ENCODE results near the gene TBCD.
"Not testable (repeated sequence)": the region's sequence is repeated elsewhere in the genome, so short reads cannot be mapped to it uniquely, and the experiment has no call there.

Gene TBCD

DNA sequence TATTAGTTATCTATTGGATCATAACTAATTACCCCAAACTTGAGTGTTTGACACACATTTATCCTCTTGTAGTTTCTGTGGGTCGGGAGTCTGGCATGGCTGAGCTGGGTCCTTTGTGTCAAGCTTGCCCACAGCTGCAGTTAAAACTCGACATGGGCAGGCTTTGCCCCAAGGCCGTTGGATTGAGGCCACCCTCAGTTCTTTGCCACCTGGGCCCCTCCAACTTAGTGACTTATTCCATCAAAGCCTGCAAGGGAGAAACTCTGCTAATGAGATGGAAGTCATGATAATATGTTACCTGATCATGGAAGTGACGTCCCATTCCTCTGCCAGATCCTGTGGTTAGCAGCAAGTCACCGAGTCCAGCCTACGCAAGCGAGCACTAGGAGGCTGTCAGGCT is 17.2 kb downstream of the TBCD start:
- peaks cover 44% of the 10 kb centered on the region for H3K36me3 ChIP-seq (ENCODE audit: control insufficient read depth, insufficient read depth, low read length)
- H3K4me1 ChIP-seq (ENCODE audit: control insufficient read depth, insufficient read depth, low read length), result no peaks in the 10 kb centered on the region
- H3K4me3 ChIP-seq (ENCODE audit: insufficient read depth, low read depth, low read length), result no peak overlapping the region
- no peaks in the 10 kb centered on the region for H3K27me3 ChIP-seq (ENCODE audit: control insufficient read depth, insufficient read depth, low read length, poor library complexity, severe bottlenecking)
- no peaks in the 10 kb centered on the region for H3K9me3 ChIP-seq (ENCODE audit: control insufficient read depth, low read length)
- WGBS, 2 experiments, result 95 to 96% methylated on average over 7 of the region's 7 CpGs
- H3K27ac ChIP-seq (ENCODE audit: insufficient read depth, low read depth, low read length, poor library complexity, severe bottlenecking), result no peak overlapping the region

DNA sequence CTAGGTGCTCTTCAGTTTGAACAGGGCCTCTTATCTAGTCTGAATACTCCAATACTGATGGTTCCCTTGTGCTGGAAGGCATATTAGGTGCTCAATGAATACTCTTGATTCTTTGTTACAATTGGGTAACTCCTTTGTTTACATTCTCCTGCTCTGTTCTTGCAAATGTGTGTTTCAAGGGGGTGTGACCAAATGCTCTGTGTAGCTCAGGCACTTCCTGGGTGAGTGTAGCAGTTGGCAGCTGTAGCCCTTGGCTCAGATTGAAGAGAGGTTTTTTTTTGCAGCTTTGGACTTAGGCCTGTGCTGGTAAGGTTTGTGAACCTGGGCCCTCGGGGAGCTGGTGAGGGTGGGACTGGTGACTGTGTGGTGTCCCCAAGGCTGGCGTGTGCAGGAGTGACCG is 20.2 kb downstream of the TBCD start:
- H3K4me3 ChIP-seq (ENCODE audit: insufficient read depth, low read depth, low read length), result no peak overlapping the region
- WGBS, 2 experiments, result 95 to 96% methylated on average over 3 of the region's 3 CpGs
- no peak overlapping the region for H3K27ac ChIP-seq (ENCODE audit: insufficient read depth, low read depth, low read length, poor library complexity, severe bottlenecking)
- no peaks in the 10 kb centered on the region for H3K9me3 ChIP-seq (ENCODE audit: control insufficient read depth, low read length)
- no peaks in the 10 kb centered on the region for H3K4me1 ChIP-seq (ENCODE audit: control insufficient read depth, insufficient read depth, low read length)
- peaks cover 51% of the 10 kb centered on the region for H3K36me3 ChIP-seq (ENCODE audit: control insufficient read depth, insufficient read depth, low read length)
- no peaks in the 10 kb centered on the region for H3K27me3 ChIP-seq (ENCODE audit: control insufficient read depth, insufficient read depth, low read length, poor library complexity, severe bottlenecking)

DNA sequence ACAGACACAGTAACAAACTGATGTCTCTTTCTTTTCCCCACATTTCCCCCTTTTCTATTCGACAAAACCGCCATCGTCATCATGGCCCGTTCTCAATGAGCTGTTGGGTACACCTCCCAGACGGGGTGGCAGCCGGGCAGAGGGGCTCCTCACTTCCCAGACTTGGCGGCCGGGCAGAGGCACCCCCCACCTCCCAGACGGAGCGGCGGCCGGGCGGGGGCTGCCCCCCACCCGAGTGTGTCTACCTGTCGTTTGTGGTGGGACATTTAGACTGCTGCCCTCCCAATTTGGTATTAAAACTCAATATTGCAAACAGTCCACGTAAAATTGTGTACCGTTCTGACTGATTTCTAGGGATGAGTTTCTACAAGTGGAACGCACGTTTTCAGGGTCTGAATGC is 22.6 kb downstream of the TBCD start:
- WGBS, 2 experiments, result 93 to 96% methylated on average over 19 of the region's 19 CpGs
- peaks cover 35% of the 10 kb centered on the region for H3K36me3 ChIP-seq (ENCODE audit: control insufficient read depth, insufficient read depth, low read length)
- H3K27me3 ChIP-seq (ENCODE audit: control insufficient read depth, insufficient read depth, low read length, poor library complexity, severe bottlenecking); H3K4me3 ChIP-seq (ENCODE audit: insufficient read depth, low read depth, low read length); H3K9me3 ChIP-seq (ENCODE audit: control insufficient read depth, low read length); H3K4me1 ChIP-seq (ENCODE audit: control insufficient read depth, insufficient read depth, low read length); H3K27ac ChIP-seq (ENCODE audit: insufficient read depth, low read depth, low read length, poor library complexity, severe bottlenecking): not testable (repeated sequence)

DNA sequence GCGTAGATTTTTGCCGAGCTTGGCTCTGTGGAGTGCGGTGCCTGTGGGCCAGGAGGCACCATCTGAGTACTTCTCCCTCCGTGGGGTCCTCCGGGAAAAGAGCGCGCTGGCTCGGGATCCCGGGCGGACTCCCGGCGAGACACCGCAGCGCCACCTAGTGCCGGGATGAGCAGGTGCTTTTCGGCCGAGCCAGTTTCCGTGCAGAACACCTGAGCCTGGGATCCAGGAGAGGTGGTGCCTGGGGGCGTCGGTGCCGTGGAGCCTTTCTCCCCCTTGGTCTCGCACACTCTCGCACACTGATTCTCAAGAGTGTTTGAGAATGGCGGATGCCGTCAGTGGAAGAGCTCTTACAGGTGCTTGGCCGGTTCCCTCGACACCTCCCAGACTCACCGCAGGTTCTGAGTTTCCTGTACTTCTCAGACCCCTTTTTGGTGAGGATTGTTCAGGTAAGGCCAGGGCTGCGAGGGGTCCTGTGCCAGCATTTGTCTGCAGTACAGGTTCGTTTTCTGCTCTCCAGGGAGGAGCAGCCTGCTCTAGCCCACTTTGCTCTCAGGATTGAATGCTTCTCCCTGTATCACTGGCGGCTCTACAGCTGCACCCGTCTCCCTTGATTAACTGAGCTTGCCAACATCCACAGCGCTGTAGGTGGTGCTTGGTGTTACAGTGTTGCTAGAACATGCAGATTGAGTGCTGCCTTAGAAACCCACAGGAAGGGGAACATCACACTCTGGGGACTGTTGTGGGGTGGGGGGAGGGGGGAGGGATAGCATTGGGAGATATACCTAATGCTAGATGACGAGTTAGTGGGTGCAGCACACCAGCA is 23.3 kb downstream of the TBCD start:
- Histone ChIP-seq H3K9me3 (ENCODE audit: control insufficient read depth, low read length) (no peaks in the 10 kb centered on the region), H3K36me3 (ENCODE audit: control insufficient read depth, insufficient read depth, low read length) (peaks cover 29% of the 10 kb centered on the region), H3K4me1 (ENCODE audit: control insufficient read depth, insufficient read depth, low read length) (no peaks in the 10 kb centered on the region), H3K27ac (ENCODE audit: insufficient read depth, low read depth, low read length, poor library complexity, severe bottlenecking) (no peak overlapping the region), H3K4me3 (ENCODE audit: insufficient read depth, low read depth, low read length) (no peak overlapping the region), H3K27me3 (ENCODE audit: control insufficient read depth, insufficient read depth, low read length, poor library complexity, severe bottlenecking) (no peaks in the 10 kb centered on the region)
- 62 to 63% methylated on average over 33 of the region's 34 CpGs for WGBS, 2 experiments

DNA sequence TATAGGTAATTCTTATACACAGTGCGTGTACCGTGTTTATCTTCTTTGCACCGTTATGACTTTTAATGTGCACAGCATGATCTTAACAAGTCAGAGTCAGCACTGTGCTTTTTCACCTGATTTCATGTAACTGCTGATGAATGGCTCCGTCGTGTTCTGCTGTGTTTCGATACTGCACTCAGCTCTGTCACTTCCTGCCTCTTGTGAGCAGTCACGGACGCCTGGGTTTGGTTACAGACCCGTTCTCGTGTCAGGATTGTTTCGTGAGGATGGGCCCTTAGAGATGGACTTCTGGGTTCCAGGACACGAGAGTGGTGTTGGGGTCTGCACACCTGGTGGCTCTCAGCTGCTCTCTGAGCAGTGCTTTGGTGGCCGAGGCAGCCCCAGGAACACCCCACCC is 24.6 kb downstream of the TBCD start:
- Histone ChIP-seq H3K36me3 (ENCODE audit: control insufficient read depth, insufficient read depth, low read length) (peaks cover 22% of the 10 kb centered on the region), H3K4me3 (ENCODE audit: insufficient read depth, low read depth, low read length) (no peak overlapping the region), H3K9me3 (ENCODE audit: control insufficient read depth, low read length) (no peaks in the 10 kb centered on the region), H3K27ac (ENCODE audit: insufficient read depth, low read depth, low read length, poor library complexity, severe bottlenecking) (no peak overlapping the region), H3K27me3 (ENCODE audit: control insufficient read depth, insufficient read depth, low read length, poor library complexity, severe bottlenecking) (no peaks in the 10 kb centered on the region), H3K4me1 (ENCODE audit: control insufficient read depth, insufficient read depth, low read length) (no peaks in the 10 kb centered on the region)
- 96% methylated on average over 13 of the region's 13 CpGs for WGBS, 2 experiments

DNA sequence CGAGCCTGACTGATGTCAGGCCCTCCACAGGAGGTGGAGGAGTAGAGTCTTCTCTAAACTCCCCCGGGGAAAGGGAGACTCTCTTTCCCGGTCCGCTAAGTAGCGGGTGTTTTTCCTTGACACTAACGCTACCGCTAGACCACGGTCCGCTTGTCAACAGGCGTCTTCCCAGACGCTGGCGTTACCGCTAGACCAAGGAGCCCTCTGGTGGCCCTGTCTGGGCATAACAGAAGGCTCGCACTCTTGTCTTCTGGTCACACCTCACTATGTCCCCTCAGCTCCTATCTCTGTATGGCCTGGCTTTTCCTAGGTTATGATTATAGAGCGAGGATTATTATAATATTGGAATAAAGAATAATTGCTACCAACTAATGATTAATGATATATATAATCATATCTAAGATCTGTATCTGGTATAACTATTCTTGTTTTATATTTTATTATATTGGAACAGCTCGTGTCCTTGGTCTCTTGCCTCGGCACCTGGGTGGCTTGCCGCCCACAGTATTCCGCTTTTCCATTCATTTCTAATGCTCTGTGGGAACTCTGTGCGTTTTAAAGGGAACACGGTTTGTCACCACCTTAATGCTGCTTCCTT is 26.0 kb downstream of the TBCD start:
- not testable (repeated sequence) for H3K4me1 ChIP-seq (ENCODE audit: control insufficient read depth, insufficient read depth, low read length); H3K4me3 ChIP-seq (ENCODE audit: insufficient read depth, low read depth, low read length); H3K27me3 ChIP-seq (ENCODE audit: control insufficient read depth, insufficient read depth, low read length, poor library complexity, severe bottlenecking); H3K9me3 ChIP-seq (ENCODE audit: control insufficient read depth, low read length); H3K27ac ChIP-seq (ENCODE audit: insufficient read depth, low read depth, low read length, poor library complexity, severe bottlenecking)
- 71 to 76% methylated on average over 18 to 19 of the region's 21 CpGs for WGBS, 2 experiments
- peaks cover 22% of the 10 kb centered on the region for H3K36me3 ChIP-seq (ENCODE audit: control insufficient read depth, insufficient read depth, low read length)

DNA sequence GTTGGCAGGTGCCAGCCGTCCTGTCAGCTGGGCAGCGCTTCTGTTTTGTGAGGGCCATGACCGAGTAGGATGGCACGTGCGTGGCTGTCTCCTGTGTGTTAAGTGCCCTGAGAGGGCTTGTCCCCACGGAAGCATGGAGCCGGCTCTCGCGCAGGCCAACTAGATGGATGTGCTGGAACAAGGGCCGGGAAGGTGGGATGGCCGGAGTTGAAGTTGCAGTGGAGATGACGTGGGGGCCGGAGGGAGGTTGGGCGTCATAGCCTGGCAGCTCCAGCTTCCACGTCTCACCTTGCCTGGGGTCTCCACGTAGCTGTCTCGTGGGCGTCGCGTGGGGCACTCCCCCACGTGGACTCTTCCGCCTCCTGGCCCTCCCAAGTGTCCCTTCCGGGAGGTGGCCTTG is 27.7 kb downstream of the TBCD start:
- Histone ChIP-seq H3K36me3 (ENCODE audit: control insufficient read depth, insufficient read depth, low read length) (peaks cover 28% of the 10 kb centered on the region), H3K27ac (ENCODE audit: insufficient read depth, low read depth, low read length, poor library complexity, severe bottlenecking) (no peak overlapping the region), H3K4me1 (ENCODE audit: control insufficient read depth, insufficient read depth, low read length) (no peaks in the 10 kb centered on the region), H3K9me3 (ENCODE audit: control insufficient read depth, low read length) (no peaks in the 10 kb centered on the region), H3K4me3 (ENCODE audit: insufficient read depth, low read depth, low read length) (no peak overlapping the region), H3K27me3 (ENCODE audit: control insufficient read depth, insufficient read depth, low read length, poor library complexity, severe bottlenecking) (no peaks in the 10 kb centered on the region)
- WGBS, 2 experiments, result 96 to 97% methylated on average over 23 of the region's 23 CpGs

DNA sequence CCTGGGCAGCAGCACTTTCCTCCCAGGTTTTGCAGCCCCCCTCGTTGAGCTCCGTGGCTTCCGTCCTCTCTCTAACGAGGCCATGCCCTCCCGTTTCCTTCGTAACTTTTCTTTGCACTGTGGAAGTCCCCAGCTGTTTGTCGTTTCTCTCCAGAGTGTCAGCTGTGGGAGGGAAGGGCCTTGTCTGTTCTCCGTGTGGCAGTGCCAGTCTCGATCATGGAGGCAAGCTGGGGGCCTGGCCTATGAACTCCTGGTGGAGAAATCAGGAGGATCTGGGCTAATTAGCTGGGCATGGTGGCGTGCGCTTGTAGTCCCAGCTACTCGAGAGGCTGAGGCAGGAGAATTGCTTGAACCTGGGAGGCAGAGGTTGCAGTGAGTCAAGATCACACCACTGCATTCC is 28.3 kb downstream of the TBCD start:
- no peak overlapping the region for H3K27ac ChIP-seq (ENCODE audit: insufficient read depth, low read depth, low read length, poor library complexity, severe bottlenecking)
- H3K4me3 ChIP-seq (ENCODE audit: insufficient read depth, low read depth, low read length), result no peak overlapping the region
- no peaks in the 10 kb centered on the region for H3K4me1 ChIP-seq (ENCODE audit: control insufficient read depth, insufficient read depth, low read length)
- H3K9me3 ChIP-seq (ENCODE audit: control insufficient read depth, low read length), result no peaks in the 10 kb centered on the region
- H3K27me3 ChIP-seq (ENCODE audit: control insufficient read depth, insufficient read depth, low read length, poor library complexity, severe bottlenecking), result no peaks in the 10 kb centered on the region
- 94 to 95% methylated on average over 12 of the region's 12 CpGs for WGBS, 2 experiments
- peaks cover 30% of the 10 kb centered on the region for H3K36me3 ChIP-seq (ENCODE audit: control insufficient read depth, insufficient read depth, low read length)

DNA sequence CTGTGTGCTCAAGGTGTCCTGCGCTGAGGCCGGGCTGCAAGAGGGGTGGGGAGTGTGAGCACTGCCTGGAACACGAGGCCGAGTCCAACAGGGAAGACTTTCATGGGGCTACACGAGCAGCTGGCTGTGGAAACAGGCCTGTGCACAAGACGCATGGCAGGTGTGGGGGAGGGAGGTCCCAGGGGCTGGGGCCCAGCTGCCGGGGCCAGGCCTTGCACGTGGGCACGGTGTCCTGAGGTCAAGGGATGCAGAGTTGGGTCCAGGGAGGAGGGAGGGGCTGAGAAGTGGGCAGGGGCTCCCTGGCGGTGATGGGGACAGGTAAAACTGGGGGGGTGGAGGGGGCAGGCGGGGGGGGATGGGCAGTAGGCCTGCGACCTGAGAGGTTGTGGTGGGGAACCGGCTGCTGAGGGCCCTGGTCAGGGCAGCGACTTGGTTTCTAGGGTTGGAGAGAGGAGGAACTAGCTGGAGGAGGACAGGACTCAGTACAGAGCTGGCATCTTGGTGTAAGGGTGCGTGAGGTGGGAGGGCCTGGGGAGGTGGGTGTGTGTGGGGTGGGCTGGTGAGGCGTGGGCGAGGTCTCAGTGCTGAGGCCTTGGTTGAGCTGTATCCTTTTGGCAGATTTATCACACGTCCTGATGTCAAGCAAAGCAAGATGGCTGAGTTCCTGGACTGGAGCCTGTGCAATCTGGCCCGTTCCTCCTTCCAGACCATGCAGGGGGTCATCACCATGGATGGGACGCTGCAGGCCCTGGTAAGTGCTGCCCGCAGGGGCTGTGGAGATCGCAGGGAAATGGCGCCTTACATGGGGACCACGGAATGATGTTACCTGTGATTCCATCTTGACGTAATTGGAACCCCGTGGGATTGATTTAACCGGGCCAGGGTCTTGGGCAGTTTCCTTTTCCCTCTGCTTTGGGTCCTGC is 29.4 kb downstream of the TBCD start:
- Histone ChIP-seq H3K27me3 (ENCODE audit: control insufficient read depth, insufficient read depth, low read length, poor library complexity, severe bottlenecking) (no peaks in the 10 kb centered on the region), H3K36me3 (ENCODE audit: control insufficient read depth, insufficient read depth, low read length) (peaks cover 30% of the 10 kb centered on the region), H3K4me3 (ENCODE audit: insufficient read depth, low read depth, low read length) (no peak overlapping the region), H3K9me3 (ENCODE audit: control insufficient read depth, low read length) (no peaks in the 10 kb centered on the region), H3K4me1 (ENCODE audit: control insufficient read depth, insufficient read depth, low read length) (no peaks in the 10 kb centered on the region), H3K27ac (ENCODE audit: insufficient read depth, low read depth, low read length, poor library complexity, severe bottlenecking) (no peak overlapping the region)
- 91% methylated on average over 25 to 27 of the region's 27 CpGs for WGBS, 2 experiments

DNA sequence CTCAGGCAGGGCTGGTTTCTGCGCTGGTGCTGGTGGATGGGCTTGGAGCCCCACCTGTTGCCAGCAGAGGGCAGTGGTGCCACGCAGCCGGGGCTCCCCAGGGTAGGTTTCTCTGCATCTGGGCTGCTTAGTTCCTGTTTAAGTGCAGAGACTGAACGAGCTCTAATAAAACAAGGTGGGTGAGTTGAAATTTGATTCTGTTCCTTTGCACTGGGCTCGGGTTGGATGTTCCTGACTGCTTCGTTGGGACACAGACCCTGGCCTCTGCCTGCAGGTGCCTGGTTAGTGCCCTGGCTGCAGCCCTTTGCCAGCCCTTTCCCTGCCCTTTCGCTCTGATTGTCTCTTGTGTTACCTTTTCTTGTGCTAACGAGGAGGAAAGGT is 30.0 kb downstream of the TBCD start:
- peaks cover 25% of the 10 kb centered on the region for H3K36me3 ChIP-seq (ENCODE audit: control insufficient read depth, insufficient read depth, low read length)
- H3K4me3 ChIP-seq (ENCODE audit: insufficient read depth, low read depth, low read length), result no peak overlapping the region
- H3K4me1 ChIP-seq (ENCODE audit: control insufficient read depth, insufficient read depth, low read length), result no peaks in the 10 kb centered on the region
- H3K9me3 ChIP-seq (ENCODE audit: control insufficient read depth, low read length), result no peaks in the 10 kb centered on the region
- H3K27me3 ChIP-seq (ENCODE audit: control insufficient read depth, insufficient read depth, low read length, poor library complexity, severe bottlenecking), result no peaks in the 10 kb centered on the region
- 56% methylated on average over 8 of the region's 8 CpGs for WGBS, 2 experiments
- no peak overlapping the region for H3K27ac ChIP-seq (ENCODE audit: insufficient read depth, low read depth, low read length, poor library complexity, severe bottlenecking)
